Activated B cell treated with CpG ODN at 0.5 μM for 24 hours (primary cell): ENCODE data around the gene CLOCK. TPM values are rescaled to one million over a fixed set of nuclear protein-coding genes. Genes with fewer than 3 reads are reported as not detected.
A peak's percentile ranks its signal among the peaks of the same experiment; 100 is the strongest.

Experiments used
- ATAC-seq: fragments of 200-7000 bp; cut with Tn5 transposase; one replicate; pipeline ENCODE4 v1.10.0; 2021; ENCODE audit warnings: low read depth, mild to moderate bottlenecking, moderate library complexity
- CTCF ChIA-PET: fragments of 350-600 bp; sonication (Branson Sonifier 250); formaldehyde crosslinking; loops from one replicate; lab custom pipeline; 2021; ENCODE audit warnings: antibody characterized with exemption; lab: Charles Lee
- POLR2A ChIA-PET: fragments of 350-600 bp; sonication (Branson Sonifier 250); formaldehyde crosslinking; loops from one replicate; lab custom pipeline; 2021; ENCODE audit warnings: antibody characterized with exemption; lab: Charles Lee
- DNase-seq: peaks from one replicate; pipeline ENCODE4 v3.0.0; 2022
- H3K27ac Mint-ChIP-seq: one replicate; pipeline ENCODE4 v1.8.0; 2020; ENCODE audit warnings: mixed read lengths
- H3K27me3 Mint-ChIP-seq: one replicate; pipeline ENCODE4 v1.8.0; 2021; ENCODE audit warnings: mixed read lengths
- H3K36me3 Mint-ChIP-seq: one replicate; pipeline ENCODE4 v1.8.0; 2021; ENCODE audit warnings: low read depth, mixed read lengths
- H3K4me1 Mint-ChIP-seq: one replicate; pipeline ENCODE4 v1.8.0; 2021; ENCODE audit warnings: mixed read lengths
- H3K4me3 Mint-ChIP-seq: one replicate; pipeline ENCODE4 v1.8.0; 2020; ENCODE audit warnings: mild to moderate bottlenecking, mixed read lengths
- H3K9me3 Mint-ChIP-seq: one replicate; pipeline ENCODE4 v1.8.0; 2020; ENCODE audit warnings: mixed read lengths
- intact Hi-C: fragments of 100-400 bp; cut with micrococcal nuclease; formaldehyde crosslinking; loops from one replicate; pipeline ENCODE4 v1.15.1; 2024
- total RNA-seq: library from RNA; stranded (reverse); gene quantifications from 2 replicates; pipeline ENCODE4 v1.2.3, GENCODE V29; 2022
- TF ChIP-seq, protein P1 (sequence below): fragments of 200-600 bp; IDR thresholded peaks from one replicate; pipeline ENCODE4 v1.8.0; 2022; ENCODE audit warnings: antibody characterized with exemption, mild to moderate bottlenecking

The CLOCK gene
- total RNA-seq, 1 donor from 2014 or later, result 12.9 TPM

DNA sequence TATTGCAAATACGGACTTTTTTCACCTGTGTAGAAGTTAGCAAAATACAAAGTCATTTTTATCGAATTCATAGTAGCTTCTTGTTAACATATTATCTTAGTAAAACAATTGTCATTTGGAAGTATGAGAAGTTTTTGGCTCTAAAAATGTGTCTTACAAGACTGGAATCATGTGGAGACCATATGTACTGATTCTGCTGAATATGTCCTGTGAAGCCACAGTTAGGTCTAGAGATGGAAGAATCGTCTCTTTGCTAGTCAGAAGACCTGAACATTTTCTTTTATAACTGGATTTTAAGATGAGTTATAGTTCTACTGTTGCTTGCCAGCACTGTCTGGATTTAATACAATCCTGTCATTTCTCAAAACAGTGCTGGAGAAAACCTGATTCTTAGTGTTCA is 121.9 kb downstream of the CLOCK start:
- DNase-seq (no peak), ATAC-seq (no peak)
- CTCF ChIA-PET, result no interaction called here
- Mint-ChIP-seq H3K4me3 (no peak overlapping the region), H3K36me3 (peaks cover 84% of the 10 kb centered on the region), H3K27me3 (no peaks in the 10 kb centered on the region), H3K27ac (no peak overlapping the region), H3K9me3 (no peaks in the 10 kb centered on the region), H3K4me1 (no peaks in the 10 kb centered on the region)
- TF ChIP-seq, protein P1, sequence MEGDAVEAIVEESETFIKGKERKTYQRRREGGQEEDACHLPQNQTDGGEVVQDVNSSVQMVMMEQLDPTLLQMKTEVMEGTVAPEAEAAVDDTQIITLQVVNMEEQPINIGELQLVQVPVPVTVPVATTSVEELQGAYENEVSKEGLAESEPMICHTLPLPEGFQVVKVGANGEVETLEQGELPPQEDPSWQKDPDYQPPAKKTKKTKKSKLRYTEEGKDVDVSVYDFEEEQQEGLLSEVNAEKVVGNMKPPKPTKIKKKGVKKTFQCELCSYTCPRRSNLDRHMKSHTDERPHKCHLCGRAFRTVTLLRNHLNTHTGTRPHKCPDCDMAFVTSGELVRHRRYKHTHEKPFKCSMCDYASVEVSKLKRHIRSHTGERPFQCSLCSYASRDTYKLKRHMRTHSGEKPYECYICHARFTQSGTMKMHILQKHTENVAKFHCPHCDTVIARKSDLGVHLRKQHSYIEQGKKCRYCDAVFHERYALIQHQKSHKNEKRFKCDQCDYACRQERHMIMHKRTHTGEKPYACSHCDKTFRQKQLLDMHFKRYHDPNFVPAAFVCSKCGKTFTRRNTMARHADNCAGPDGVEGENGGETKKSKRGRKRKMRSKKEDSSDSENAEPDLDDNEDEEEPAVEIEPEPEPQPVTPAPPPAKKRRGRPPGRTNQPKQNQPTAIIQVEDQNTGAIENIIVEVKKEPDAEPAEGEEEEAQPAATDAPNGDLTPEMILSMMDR, result no peak
- intact Hi-C loops, result no loop called here
- POLR2A ChIA-PET, result no interaction called here

DNA sequence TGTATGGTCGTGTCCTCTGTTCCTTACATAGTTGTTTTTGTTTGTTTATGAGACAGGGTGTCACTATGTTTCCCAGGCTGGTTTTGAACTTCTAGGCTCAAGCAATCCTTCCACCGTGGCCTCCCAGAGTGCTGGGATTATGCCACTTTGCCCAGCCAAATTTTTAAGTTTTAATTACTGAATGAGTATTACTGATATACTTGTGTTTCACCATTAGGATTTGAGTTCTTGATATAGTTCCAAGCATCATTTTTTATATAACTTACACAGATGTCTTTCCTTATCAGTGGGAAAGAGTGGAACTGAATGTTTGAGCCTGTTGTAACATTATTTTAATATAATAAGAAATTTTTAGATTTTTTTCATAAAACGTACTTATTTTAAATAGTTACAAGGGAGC is 130.5 kb downstream of the CLOCK start:
- no peaks in the 10 kb centered on the region for H3K4me1 Mint-ChIP-seq
- H3K4me3 Mint-ChIP-seq, result no peak overlapping the region
- H3K27me3 Mint-ChIP-seq, result no peaks in the 10 kb centered on the region
- ChIA-PET CTCF (no interaction called here), POLR2A (interaction anchor here (0.7 to 1.2 kb wide), 2 partner anchors 18 to 22 kb away, joined by 3 to 4 read pairs; no protein-coding TSS in a partner anchor)
- TF ChIP-seq, protein P1, result no peak
- DNase-seq (no peak), ATAC-seq (no peak)
- no peaks in the 10 kb centered on the region for H3K9me3 Mint-ChIP-seq
- H3K27ac Mint-ChIP-seq, result no peak overlapping the region
- peaks cover 64% of the 10 kb centered on the region for H3K36me3 Mint-ChIP-seq
- intact Hi-C loops, result no loop called here

DNA sequence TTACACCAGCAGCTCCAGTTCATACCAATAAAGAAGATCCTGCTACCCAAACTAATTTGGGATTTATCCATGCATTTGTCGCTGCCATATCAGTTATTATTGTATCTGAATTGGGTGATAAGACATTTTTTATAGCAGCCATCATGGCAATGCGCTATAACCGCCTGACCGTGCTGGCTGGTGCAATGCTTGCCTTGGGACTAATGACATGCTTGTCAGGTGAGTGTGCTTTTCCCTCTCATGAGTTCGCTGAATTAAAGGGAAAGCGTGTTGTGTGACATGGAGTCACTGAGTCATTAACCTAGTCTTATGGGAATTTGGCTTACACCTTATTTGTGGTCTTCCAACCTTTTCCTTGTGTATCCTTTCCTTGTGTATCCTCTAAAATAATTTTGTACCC is 135.1 kb downstream of the CLOCK start:
- no peaks in the 10 kb centered on the region for H3K27me3 Mint-ChIP-seq
- intact Hi-C loops, result no loop called here
- DNase-seq, result no peak
- H3K4me1 Mint-ChIP-seq, result peaks cover 25% of the 10 kb centered on the region
- no peak overlapping the region for H3K27ac Mint-ChIP-seq
- TF ChIP-seq, protein P1, result no peak
- peaks cover 39% of the 10 kb centered on the region for H3K36me3 Mint-ChIP-seq
- no peak overlapping the region for H3K4me3 Mint-ChIP-seq
- no peak for ATAC-seq
- ChIA-PET CTCF (interaction anchor here (0.6 kb wide), 1 partner anchor 547 kb away, joined by 3 read pairs; no protein-coding TSS in a partner anchor), POLR2A (interaction anchor here (1.5 kb wide), 1 partner anchor 15 kb away, joined by 5 read pairs; no protein-coding TSS in a partner anchor)
- no peaks in the 10 kb centered on the region for H3K9me3 Mint-ChIP-seq

DNA sequence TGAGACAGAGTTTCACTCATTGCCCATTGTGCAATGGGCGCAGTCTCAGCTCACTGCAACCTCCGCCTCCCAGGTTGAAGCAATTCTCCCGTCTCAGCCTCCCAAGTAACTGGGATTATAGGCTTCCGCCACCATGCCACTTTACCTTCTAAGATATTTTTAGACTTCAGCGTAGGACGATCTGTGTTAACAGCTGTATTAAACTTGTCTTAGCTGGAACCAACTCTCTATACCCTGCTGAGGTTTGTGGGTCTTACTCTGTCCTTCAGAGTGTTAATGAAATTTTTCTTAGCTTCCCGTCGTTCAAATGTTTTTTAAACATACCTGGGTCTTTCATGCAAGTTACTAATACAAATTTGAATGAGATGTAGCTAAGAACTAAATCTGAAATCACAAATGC is 136.3 kb downstream of the CLOCK start:
- H3K36me3 Mint-ChIP-seq, result peaks cover 40% of the 10 kb centered on the region
- H3K27me3 Mint-ChIP-seq, result no peaks in the 10 kb centered on the region
- H3K9me3 Mint-ChIP-seq, result no peaks in the 10 kb centered on the region
- H3K4me1 Mint-ChIP-seq, result peaks cover 25% of the 10 kb centered on the region
- intact Hi-C loops, result no loop called here
- CTCF ChIA-PET, result interaction anchor here (0.8 to 2.5 kb wide), 8 partner anchors 15 to 456 kb away, joined by 3 to 15 read pairs (median 8); partner anchors contain the start of genes SRD5A3 and TMEM165
- no peak overlapping the region for H3K4me3 Mint-ChIP-seq
- no peak overlapping the region for H3K27ac Mint-ChIP-seq
- POLR2A ChIA-PET, result interaction anchor here (1.0 to 1.5 kb wide), 2 partner anchors 11 to 14 kb away, joined by 4 to 5 read pairs; no protein-coding TSS in a partner anchor
- DNase-seq (no peak), ATAC-seq (no peak)
- TF ChIP-seq, protein P1, result no peak

DNA sequence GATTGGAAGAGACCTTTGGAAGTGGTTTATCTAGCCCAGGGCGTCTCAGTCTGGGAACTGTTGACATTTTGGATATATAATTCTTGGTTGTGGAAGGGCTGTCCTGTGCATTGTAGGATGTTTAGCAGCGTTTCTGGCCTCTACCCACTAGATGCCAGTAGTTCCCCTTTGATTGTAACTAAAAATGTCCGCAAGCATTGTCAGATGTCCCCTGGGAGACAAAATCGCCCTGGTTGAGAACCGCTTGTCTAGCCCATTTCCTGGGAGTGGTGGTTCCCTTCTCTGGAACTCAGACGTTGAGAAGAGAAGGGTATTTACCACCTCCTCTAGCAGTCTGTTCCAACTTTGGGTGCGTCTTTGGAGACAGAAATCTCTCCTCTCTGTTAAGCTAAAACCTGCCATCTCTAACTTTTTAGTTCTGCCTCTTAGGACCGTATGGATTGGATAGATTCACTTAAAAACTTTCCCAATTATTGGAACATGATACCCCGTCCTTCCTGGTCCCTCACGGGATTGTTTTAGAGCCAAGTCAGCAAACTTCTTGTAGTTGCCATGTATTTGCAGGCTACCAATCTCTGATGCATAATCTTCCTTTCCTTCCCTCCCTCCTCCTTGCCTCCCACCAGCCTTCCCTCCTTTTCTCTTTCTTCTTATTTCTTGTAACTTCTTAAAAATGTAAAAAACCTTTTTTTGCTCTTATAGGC is 137.1 kb downstream of the CLOCK start:
- TF ChIP-seq, protein P1, result no peak
- peaks cover 42% of the 10 kb centered on the region for H3K36me3 Mint-ChIP-seq
- ATAC-seq (peak; percentile 90), DNase-seq (no peak)
- peaks cover 25% of the 10 kb centered on the region for H3K4me1 Mint-ChIP-seq
- ChIA-PET POLR2A (interaction anchor here (1.0 to 1.4 kb wide), 2 partner anchors 10 to 15 kb away, joined by 4 read pairs; no protein-coding TSS in a partner anchor), CTCF (interaction anchor here (0.8 to 2.5 kb wide), 10 partner anchors 14 to 457 kb away, joined by 3 to 15 read pairs (median 6); partner anchors contain the start of genes SRD5A3 and TMEM165)
- intact Hi-C loops, result loop anchor here (1.0 to 2.0 kb wide), 6 partner anchors 11 to 458 kb away; partner anchors contain the start of genes CLOCK and NMU
- H3K9me3 Mint-ChIP-seq, result no peaks in the 10 kb centered on the region
- H3K27me3 Mint-ChIP-seq, result no peaks in the 10 kb centered on the region
- H3K27ac Mint-ChIP-seq, result peak overlapping the region; percentile 76
- H3K4me3 Mint-ChIP-seq, result peak overlapping the region; percentile 32
